ENCODE results near the gene KIF1B.
"Not testable (repeated sequence)": the region's sequence is repeated elsewhere in the genome, so short reads cannot be mapped to it uniquely, and the experiment has no call there.

KIF1B gene

GRCh38 chr1:10424651-10425050 lies 214.3 kb downstream of the KIF1B start:
- POLR2A ChIA-PET, result no interaction called here
- CTCF ChIA-PET, result interaction anchor here (1.3 to 4.3 kb wide), 2 partner anchors 26 to 69 kb away, joined by 3 to 15 read pairs; partner anchors contain the start of gene PGD
- DNase-seq (ENCODE audit: extremely low spot score), result no peak
- no peak for TF ChIP-seq CTCF (IDR thresholded peaks at IDR 0.05; ENCODE audit: control extremely low read depth, extremely low read depth, low read depth, missing control alignments)

- POLR2A ChIA-PET, result not testable (repeated sequence)
- CTCF ChIA-PET, result interaction anchor here (1.0 to 4.3 kb wide), 5 partner anchors 48 to 553 kb away, joined by 3 to 15 read pairs (median 4); partner anchors contain the start of gene KIF1B
Observed at GRCh38 chr1:10425826-10426534, 215.6 kb downstream of the KIF1B start.

GRCh38 chr1:10426535-10426848 lies 216.1 kb downstream of the KIF1B start:
- POLR2A ChIA-PET; DNase-seq (ENCODE audit: extremely low spot score): not testable (repeated sequence)
- CTCF ChIA-PET, result interaction anchor here (1.0 to 4.3 kb wide), 5 partner anchors 49 to 554 kb away, joined by 3 to 15 read pairs (median 4); partner anchors contain the start of gene KIF1B

More at GRCh38 chr1:10425826-10426534, 215.6 kb downstream of the KIF1B start:
- DNase-seq (ENCODE audit: extremely low spot score), result not testable (repeated sequence)

GRCh38 chr1:10428984-10429383 lies 218.6 kb downstream of the KIF1B start:
- ChIA-PET POLR2A (no interaction called here), CTCF (interaction anchor here (0.7 to 7.3 kb wide), 21 partner anchors 9 to 802 kb away, joined by 3 to 147 read pairs (median 7); partner anchors contain the start of genes EXOSC10 and PGD)
- no peak for TF ChIP-seq CTCF (IDR thresholded peaks at IDR 0.05; ENCODE audit: control extremely low read depth, extremely low read depth, low read depth, missing control alignments)
- no peak for DNase-seq (ENCODE audit: extremely low spot score)

GRCh38 chr1:10429868-10430215 lies 219.5 kb downstream of the KIF1B start:
- no peak for TF ChIP-seq CTCF (IDR thresholded peaks at IDR 0.05; ENCODE audit: control extremely low read depth, extremely low read depth, low read depth, missing control alignments)
- CTCF ChIA-PET, result interaction anchor here (0.7 to 7.3 kb wide), 44 partner anchors 9 to 840 kb away, joined by 3 to 147 read pairs (median 4); partner anchors contain the start of genes CORT, EXOSC10, LZIC and NMNAT1
- POLR2A ChIA-PET, result interaction anchor here (0.6 to 0.9 kb wide), 2 partner anchors 42 to 64 kb away, joined by 4 to 5 read pairs; no protein-coding TSS in a partner anchor
- DNase-seq (ENCODE audit: extremely low spot score), result no peak

- peak; percentile 99 for DNase-seq (ENCODE audit: extremely low spot score)
- ChIA-PET CTCF (interaction anchor here (0.7 to 7.3 kb wide), 48 partner anchors 8 to 840 kb away, joined by 3 to 147 read pairs (median 4); partner anchors contain the start of genes CORT, EXOSC10, LZIC and NMNAT1), POLR2A (interaction anchor here (0.6 to 0.9 kb wide), 3 partner anchors 56 to 254 kb away, joined by 3 to 5 read pairs (median 4); no protein-coding TSS in a partner anchor)
- TF ChIP-seq CTCF (IDR thresholded peaks at IDR 0.05; ENCODE audit: control extremely low read depth, extremely low read depth, low read depth, missing control alignments), result peak; percentile 88
Observed at GRCh38 chr1:10430216-10431069, 220.1 kb downstream of the KIF1B start, which contains the start of gene CENPS. TSS of gene CENPS (plus strand) at chr1:10430433. CDS start at chr1:10430518, 85 bp downstream.
